H4 (cell line): ENCODE results near the gene KCND1. TPM values are rescaled to one million over a fixed set of nuclear protein-coding genes. Genes with fewer than 3 reads are reported as not detected.
A peak's percentile ranks its signal among the peaks of the same experiment; 100 is the strongest.

Source experiments
- DNase-seq: peaks from one replicate; pipeline ENCODE4 v3.0.0-alpha.2; 2015; ENCODE audit warnings: low spot score
- total RNA-seq: library from RNA; depleted of rRNA; stranded (reverse); fragments of >200 nt; shearing (Covaris generic); gene quantifications from 2 replicates; pipeline ENCODE4 v1.2.3, GENCODE V29; 2014; rRNA removed

Gene KCND1
- total RNA-seq, 1 experiment from 2014 or later, result 0.12 TPM

DNA sequence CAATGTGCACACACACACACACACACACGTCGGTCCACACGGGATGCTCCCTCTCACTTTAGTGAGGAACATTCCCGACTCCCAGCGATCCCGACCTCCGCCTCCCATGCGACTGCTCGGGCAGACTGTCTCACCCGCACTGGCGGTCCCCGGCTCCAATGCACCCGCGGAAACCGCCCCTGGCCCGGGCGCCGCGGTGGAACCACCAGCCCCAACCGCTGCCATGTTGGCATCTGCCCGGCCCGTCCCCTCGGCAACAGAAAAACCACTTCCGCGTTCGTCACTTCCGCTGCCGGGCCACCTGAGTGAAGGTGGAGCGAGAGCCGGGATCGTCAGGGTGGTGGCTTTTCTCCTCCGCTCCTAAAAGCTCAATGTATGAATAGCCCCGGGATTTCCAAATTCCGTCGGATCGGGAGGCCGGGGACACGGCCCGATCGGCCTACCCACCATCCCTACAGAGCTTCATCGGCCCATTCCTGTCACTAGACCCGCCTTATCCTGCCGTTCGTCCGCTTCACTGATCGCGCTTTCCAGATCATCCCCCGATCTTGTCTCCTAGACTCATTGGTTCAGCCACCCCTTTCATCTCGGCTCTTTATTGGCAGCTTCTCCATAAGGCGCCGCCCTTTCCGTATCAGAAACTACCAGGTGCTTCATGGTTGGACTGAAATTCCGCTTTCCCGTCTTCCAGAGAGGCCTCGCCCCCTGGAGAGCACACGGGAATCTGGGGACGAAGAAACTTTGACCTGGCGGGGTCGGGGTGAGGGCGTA lies 60.0 kb downstream of the KCND1 start, which contains the start of gene SLC35A2:
Gene SLC35A2, minus strand, starts transcription at position 235 of the 771 bp plus-strand sequence. Its CDS starts 10 bp downstream, at position 225.
- peak; percentile 66 for DNase-seq

Other genes starting within 250 kb of the KCND1 start
- not detected in 2 replicates for gene GLOD5, start 210.1 kb downstream of the KCND1 start, total RNA-seq
- not detected in 2 replicates for gene GATA1, start 185.3 kb downstream of the KCND1 start, total RNA-seq
- gene HDAC6, start 169.8 kb downstream of the KCND1 start, total RNA-seq, result 18.7 and 25.2 TPM in 2 replicates
- not detected in 2 replicates for gene ERAS, start 145.3 kb downstream of the KCND1 start, total RNA-seq
- 9.9 and 16.0 TPM in 2 replicates for gene PCSK1N, start 136.2 kb downstream of the KCND1 start, total RNA-seq
- 59.1 and 61.2 TPM in 2 replicates for gene TIMM17B, start 74.1 kb downstream of the KCND1 start, total RNA-seq
- gene PQBP1, start 73.9 kb downstream of the KCND1 start, total RNA-seq, result 53.0 and 61.4 TPM in 2 replicates
- gene SLC35A2, start 60.2 kb downstream of the KCND1 start, total RNA-seq, result 23.2 and 32.8 TPM in 2 replicates
- gene PIM2, start 52.8 kb downstream of the KCND1 start, total RNA-seq, result 10.8 and 11.9 TPM in 2 replicates
- gene OTUD5, start 14.2 kb downstream of the KCND1 start, total RNA-seq, result 22.3 and 34.2 TPM in 2 replicates
- gene GRIPAP1, start 30.4 kb upstream of the KCND1 start, total RNA-seq, result 15.3 and 15.9 TPM in 2 replicates
- 23.7 and 47.1 TPM in 2 replicates for gene TFE3, start 71.5 kb upstream of the KCND1 start, total RNA-seq
- gene CCDC120, start 87.2 kb upstream of the KCND1 start, total RNA-seq, result 0.08 and 0.31 TPM in 2 replicates
- 12.5 and 18.2 TPM in 2 replicates for gene PRAF2, start 102.2 kb upstream of the KCND1 start, total RNA-seq
- 50.0 and 57.6 TPM in 2 replicates for gene WDR45, start 108.0 kb upstream of the KCND1 start, total RNA-seq
- gene GPKOW, start 151.9 kb upstream of the KCND1 start, total RNA-seq, result 18.1 and 24.6 TPM in 2 replicates
- 0.48 and 2.3 TPM in 2 replicates for gene MAGIX, start 190.9 kb upstream of the KCND1 start, total RNA-seq
- gene PLP2, start 200.1 kb upstream of the KCND1 start, total RNA-seq, result 94.5 and 137 TPM in 2 replicates
- 2.5 and 6.8 TPM in 2 replicates for gene PRICKLE3, start 214.5 kb upstream of the KCND1 start, total RNA-seq
- gene SYP, start 228.3 kb upstream of the KCND1 start, total RNA-seq, result 0.19 TPM in 1 of 2 replicates, not detected in the other